SW480 (cell line): Measurements from ENCODE around the gene MAP2.
A peak's percentile ranks its signal among the peaks of the same experiment; 100 is the strongest.

ENCODE experiments used
- DNase-seq: peaks from one replicate; pipeline ENCODE4 v3.0.0-alpha.2; 2016; ENCODE audit warnings: low spot score

The MAP2 gene

DNA sequence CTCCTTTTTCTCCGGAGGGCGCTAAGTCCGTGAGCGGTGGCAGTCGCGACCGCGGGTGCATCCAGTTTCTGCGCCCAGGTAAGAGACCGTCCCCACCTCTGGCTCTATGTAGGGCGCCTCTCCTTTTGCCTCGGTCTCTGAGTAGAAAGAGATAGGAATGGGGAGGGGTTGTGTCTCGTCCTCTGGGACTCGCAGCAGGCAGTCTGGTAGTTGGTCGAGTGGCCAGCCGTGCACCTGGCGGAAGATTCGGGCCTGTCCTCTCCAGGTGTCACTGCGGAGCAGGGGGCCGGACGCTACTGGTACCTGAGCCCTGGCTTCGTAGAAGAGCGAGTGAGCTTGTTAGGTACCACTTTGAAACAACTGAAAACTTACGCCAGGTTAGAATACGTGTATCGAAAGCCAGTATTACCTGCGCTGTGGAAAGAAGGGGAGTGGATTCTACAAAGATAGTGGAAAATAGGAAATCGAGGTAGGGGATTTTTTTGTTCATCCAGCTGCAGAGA, 403 bp downstream of the MAP2 start:
- DNase-seq = peak; percentile 63

DNA sequence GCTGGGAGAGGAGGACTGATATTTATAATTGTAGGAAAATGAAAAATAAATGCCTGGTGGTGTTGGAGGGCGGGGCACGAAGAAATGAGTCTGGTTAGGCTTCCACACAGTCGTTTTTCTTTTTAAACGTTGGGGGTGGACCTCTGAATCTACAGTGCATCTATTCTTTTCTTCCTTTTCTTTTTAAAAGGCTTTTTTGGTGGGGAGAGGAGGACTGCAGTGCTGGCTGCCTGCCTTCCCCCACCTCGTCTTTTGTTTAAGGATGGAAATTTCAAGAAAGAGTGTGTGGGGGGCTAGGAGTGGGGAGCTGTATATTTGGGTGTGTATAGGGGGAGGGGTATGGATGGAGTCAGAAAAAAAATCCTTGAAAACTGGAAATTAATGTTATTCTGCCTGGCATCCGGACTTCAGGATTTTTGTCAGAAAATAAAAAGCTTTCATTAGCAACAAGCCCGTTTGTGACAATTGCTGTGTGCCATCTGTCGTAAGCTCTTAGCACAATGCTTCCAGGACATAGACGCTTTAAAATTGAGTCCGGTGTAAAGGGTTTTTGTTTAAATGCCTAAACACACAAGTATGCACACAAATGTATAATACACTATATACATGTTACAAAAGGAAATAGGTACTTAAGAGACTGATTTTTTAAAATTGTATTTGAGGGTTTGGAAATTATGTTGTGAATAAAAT, 1.1 kb downstream of the MAP2 start:
- DNase-seq = no peak

DNA sequence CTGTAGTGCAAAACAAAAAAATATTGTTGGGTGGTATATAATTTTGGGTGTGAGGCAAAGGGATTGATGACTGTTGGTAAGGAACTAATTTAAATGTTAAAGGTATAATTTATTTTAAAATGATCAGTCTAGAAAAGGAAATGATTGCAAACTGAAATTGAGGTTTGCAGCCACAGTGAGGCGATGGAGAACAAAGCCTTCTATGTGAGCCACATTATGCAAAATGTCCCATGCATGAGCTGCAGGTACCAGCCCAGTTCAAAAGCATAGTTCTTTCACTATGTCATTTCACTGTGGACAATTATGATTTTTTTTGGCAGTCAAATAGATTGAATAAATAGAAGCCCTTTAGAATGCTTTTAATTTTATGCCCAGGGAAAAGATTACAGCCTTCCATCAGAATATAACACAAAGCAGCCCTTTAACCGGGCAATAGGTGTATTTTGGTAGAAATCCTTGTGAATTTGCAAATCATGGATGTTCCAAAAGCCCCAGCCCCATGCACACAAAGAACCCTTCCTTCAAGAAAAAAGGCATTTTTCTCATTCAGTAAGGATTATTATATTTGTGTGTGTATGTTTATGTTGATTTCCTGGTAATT, 1.7 kb downstream of the MAP2 start:
- DNase-seq = peak; percentile 74

DNA sequence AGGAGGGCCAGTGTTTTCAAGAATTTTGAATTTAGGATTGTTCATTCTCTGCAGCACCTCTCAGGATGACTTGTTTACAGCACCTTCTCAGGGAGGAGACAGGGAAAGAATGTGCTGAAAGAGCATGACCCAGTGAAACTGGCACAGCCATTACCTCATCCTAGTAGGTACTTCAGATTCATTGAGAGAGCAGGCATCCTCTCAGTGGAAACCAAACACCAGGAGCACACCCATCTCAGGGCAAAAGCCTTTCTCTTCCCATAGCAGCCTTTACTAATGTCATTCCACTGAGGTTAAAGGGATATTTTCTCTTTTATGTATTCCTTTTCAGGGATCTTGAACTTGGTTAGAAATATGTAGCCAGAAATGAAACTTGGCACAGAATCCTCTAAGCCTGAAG, 2.6 kb downstream of the MAP2 start:
- peak; percentile 52 for DNase-seq

DNA sequence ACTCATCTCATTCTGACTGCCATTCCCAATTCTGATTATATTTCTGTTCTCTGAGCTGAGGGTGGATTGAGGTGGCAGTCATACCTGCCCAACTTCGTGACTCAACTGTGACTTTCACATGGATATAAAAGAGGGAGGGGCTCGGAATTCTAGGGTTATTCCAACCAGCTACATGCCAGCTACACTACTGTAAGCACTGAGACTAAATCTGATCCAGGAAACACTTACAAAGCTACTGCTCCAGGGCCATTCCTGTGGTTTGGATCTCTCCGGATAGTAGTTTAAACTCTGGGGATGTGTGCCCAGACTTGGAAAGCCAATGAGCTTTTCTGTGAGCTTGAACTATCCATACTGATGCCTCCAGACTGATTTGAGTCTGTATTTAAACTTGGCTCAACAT, 7.9 kb downstream of the MAP2 start:
- DNase-seq = peak; percentile 16

DNA sequence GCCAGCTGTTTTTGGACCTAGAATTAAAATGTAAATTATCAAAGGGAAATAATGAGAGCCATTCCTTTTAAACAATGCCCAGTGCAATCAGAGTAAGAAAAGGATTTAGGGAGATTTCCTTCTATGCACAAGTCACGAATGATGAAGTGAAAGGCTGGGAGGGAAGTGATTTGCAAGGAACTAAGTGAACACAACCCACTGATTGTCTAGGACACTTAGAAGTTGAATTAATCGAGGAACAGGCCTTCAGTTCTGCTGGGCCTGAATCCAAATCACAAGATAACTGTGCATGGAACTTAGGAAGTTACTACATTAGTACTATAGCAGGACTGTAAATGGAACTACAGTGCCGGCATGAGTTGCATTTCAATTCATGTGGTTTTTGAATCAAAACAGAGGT, 17.7 kb downstream of the MAP2 start:
- no peak for DNase-seq

DNA sequence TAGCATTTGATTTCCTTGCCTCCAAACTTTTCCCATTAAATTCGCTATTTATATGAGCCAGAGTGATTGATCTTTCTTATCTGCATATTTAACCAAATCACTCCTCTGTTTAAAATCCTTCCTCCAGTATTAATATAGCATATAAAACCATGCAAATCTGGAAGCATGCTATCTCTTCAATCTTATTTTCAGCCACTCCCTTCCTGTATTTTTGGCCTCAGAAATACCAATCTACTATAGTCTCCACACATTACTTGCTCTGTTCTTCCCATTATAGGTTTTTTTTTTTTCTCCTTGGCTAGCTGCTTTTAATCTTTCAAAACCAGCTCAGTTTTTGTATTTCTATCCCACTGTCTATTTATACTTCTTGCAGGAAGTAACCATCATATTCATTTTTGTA, 19.1 kb downstream of the MAP2 start:
- DNase-seq = no peak

DNA sequence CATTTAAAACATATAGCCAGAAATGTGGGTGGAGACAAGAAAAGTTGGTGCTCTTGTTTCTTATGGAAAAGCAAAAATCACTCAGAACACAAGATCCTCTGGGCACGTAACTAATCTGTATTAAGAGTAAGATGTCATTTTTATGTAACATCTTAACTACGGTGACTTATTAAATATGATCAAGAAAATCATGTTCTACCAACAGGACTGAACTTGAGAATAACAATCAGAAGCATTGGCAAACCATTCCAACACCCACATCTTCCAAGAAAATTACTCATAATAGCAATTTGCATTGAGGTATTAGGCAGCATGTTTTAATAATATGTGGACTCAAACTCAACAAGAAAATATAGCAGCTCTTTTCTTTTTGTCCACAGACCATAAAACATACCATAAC, 21.6 kb downstream of the MAP2 start:
- DNase-seq = no peak

DNA sequence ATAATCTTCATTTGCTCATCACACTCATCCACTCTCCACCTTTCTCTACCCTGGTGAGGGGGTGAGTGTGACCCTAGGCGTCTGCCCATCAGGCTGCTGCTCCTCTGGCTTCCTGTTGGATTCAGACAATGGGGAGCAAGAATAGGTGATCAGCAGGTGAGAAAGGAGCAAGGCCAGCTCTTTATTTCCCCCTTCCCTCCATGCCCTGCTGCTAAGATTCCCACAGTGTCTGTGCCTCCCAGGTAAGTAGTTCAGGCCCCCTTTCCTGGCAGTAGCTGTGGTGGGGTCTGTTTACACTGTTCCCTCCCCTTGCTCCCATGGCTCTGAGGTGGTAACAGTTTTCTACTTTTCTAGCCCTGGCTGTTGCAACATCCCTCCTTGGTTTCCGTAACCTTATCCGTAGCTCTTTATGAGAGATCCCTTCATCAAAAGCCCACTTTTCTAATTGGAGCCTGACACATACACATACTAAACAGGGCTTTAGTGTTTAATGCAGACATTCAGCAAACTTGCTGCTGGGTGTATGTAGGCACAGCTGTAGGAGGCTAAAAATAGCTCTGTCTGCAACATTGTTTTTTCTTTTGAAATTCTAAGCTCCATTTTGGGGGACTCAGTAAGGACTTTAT, 27.5 kb downstream of the MAP2 start:
- DNase-seq = no peak

DNA sequence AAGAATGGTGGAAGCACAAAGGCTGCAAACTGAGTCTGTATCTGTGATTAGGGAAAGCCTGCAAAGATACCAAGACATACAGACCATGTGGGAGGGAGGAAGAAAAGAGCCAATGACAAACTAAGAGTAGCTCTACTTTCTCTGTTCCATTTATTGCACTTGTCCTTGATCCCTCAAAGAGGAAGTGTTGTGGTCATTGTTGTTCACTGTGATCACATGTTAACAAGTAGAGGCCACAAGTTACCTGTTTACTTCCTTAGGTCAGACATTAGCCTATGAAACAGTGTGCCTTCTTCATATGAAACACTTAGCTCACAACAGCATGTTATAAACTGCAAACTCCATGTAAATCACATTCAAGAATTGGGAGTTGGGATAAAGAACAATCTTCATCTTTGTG, 32.6 kb downstream of the MAP2 start:
- no peak for DNase-seq

DNA sequence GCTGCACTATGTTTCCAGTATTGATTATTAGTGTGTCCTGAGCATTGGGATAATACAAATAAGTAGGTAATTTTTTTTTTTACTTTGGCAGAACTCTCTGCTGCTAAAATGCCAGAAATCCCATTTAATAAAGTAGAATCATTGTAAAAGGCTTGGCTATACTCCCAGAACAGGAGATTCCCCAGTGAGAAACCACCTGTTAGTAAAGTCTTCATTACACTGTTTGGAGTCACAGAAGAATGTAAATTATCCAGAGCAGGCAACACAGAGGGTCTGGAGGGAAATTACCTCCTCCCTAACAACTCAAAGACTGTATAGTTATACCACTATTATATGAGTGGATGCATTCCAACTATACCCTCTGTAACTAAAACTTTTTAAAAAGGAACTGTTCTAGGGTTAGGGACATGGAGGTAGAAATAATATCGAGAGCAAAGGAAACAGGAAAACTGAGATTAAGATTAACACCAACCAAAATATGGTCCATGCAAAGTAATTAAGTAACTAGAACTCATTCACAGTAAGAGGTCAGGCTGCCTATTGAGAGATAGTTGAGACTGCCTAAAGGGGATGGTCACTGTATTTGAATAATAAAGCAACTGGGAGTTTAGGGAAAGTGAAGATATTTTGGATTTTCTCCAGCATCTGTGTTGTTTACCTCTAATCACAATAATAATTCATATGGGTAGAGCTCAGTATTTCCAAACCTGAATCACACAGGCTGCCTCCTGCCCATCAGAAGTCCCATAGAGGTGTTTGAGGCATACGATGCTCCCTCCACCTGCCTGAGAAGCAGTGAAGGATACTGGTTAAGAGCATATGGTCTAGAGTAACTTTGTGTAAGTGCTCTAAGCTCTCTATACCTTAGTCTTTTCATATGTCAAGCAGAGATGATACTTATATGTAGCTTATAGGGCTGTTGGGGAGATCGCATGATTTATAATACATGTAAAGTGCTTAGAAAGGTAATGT, 34.4 kb downstream of the MAP2 start:
- no peak for DNase-seq

DNA sequence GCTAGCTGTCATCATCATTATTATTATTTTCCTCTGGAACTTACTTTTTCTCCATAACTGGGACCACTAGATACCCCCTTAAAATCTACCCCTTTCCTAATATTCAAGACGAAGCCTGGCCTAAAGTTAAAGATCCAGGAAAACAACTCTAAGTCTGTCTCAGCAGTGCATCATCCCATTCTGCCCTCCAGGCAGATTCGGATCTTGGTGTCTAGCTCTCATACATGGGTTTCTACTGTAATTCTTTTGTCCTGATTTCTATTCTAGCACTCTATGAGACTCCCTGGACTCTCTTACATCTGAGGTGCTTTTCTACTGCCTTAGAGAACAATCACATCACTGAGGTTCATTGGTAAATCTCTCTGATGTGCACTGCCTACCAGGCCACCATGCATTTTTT, 35.5 kb downstream of the MAP2 start:
- DNase-seq = no peak

DNA sequence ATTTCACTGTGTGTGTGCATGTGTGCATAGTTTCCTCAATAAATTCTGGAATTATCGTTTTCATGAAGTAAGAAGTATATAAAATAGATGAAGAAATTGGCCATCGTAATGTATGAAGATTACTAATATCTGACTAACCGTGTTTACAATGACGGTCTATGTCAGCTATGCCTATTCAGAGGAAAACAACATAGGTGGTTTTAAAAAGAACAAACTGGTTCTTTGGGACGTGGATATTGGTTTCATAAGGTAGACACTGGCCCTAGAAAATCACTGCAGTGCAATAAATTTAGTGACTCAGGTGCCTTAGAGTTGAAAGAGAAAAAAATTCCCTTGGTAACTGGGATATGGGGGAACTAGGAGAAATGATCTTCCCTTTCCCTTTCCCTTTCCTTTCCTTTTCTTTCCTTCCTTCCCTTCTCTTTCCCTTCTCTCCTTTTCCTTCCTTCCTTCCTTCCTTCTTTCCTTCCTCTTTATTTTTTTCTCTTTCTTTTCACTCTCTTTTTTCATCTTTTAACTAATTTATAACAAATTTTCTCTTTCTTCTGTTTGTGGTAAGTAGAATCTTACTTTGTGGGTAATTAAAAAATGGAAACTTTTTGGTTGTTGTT, 36.4 kb downstream of the MAP2 start:
- no peak for DNase-seq

DNA sequence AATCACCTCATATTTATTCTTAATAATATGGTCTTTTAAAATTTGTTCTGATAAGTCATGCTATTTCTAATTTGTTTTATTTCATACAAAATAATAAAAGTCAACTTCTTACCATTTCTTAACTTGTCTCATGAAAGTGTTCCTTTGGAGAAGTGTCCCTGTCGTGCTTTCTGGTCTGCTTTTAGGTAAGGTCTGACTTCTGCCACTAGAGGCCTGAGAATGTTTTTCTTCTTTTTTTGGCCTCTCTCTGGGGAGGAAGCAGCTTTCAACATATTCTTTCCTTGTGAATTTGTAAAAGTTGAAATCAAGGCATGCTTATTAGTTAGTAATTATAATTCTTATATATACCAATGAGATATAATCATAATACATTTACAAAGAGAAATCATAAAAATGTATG, 39.4 kb downstream of the MAP2 start:
- no peak for DNase-seq

DNA sequence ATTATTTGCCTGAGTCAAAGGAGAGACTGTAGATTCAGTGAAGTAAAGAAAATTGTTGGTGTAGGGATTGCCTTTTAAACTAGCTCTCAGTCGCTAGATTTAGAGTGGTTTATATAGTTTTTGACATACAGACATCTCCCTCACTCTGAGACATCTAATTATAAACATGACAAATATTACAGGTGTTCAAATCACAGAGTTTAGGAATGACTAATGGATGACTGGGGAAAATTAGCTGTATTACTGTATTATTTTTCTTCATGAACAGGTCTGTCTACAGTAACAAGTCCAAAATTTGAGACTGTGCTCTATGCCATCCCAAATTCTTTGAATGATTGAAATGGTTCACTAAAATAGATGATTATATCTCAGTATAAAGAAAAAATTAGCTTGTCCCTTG, 40.0 kb downstream of the MAP2 start:
- no peak for DNase-seq

DNA sequence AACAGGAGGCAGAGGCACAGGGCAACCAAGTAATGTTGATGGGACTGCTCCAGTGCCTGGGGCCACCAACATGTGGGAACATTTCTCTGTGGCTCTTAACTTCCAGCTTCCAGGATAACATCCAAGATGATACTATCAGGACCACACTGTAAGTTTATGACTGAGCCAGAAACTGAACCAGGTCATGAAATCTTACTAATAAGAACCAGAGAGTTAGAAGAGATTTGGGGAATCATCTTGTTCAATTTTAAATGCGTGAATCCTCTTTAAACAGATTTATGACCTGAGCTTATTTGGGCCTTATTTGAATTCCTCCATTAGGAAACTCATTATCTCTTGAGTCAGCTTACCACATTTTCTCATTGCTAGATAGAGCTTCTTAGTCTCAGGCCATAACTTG, 45.0 kb downstream of the MAP2 start:
- DNase-seq = no peak

DNA sequence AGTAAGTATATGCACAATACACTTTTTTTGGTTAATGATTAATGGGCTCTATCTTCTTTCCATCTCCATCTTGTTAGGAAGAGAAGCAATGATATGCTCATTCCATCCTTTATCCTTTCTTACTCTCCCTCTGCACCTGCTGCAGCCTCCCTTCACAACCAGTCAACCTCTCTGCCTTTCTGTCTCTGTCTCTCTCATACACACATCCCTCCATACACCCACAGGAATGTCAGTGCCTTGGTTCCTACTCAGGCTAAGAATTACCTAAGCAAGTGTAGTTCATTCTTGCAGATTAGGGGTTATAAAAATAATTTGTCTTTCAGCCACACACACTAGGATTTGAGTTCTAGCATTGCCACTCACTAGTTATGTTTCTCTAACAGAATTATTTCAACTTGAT, 45.6 kb downstream of the MAP2 start:
- DNase-seq = no peak

DNA sequence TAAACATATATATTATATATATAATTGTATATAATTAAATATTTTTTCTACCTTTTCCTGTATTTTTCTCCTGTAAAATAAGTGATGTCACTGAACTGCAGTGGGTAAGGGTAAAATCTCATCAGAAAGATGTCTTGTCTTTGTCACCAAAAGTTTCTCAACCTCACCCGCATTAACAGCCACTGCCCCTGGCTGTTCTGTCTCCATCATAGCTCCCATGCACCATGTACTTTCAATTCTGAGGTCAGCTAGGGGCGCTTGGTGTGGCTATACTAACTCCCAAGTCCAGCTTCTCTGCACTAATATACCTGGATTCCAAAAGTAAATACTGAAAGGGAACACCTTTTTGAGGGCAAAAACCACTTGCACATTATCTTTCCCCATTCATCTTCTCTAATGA, 46.6 kb downstream of the MAP2 start:
- no peak for DNase-seq

DNA sequence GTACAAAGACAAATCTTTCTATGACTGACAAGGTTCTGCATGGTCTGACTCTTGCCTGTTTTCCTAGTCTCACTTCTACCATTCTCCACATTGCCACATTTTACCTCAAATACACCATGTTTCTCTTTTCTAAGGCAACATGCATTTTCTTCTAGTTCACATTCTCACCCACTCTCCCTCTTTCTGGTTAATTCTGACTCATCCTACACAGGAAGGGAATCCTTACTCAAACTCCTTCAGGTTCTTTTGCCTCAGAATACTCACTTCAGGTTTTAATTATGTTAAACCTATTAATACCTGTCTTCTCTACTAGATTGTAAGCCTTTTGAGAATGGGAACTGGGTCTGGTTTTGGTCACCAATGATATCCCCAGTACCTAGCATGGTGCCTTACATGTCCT, 47.2 kb downstream of the MAP2 start:
- no peak for DNase-seq

DNA sequence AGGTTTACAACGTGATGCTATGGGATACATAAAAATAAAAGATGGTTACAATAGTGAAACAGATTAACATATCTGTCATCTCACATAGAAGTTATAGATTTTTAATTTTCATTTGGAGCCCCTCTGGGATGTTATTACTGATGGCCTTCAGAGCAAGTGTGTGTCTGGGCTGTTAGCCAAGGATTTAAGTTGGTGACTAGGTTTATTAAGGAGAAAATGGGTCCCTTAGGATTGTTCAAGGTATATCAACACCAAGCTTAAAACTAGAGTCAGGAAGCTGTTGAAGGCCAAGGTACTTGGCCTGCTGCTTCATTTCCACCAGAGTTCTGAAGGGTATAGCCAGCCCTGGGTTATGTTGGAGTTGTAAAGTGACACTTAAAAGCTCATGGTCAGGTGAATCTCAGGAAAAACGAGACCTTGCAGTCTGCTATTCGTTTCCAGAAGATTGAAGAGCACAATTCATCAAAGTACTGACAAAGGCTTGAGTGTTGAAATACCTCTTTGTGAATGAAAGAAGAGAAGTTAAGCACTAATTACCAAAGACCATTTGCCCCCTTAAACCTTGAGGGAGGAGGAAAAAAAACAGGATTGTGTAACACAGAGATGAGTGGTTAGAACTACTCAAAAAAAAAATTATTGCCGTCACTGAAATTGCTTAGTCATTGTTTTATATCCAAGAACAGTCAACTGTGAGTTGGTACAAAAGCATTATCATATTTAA, 48.4 kb downstream of the MAP2 start:
- no peak for DNase-seq

DNA sequence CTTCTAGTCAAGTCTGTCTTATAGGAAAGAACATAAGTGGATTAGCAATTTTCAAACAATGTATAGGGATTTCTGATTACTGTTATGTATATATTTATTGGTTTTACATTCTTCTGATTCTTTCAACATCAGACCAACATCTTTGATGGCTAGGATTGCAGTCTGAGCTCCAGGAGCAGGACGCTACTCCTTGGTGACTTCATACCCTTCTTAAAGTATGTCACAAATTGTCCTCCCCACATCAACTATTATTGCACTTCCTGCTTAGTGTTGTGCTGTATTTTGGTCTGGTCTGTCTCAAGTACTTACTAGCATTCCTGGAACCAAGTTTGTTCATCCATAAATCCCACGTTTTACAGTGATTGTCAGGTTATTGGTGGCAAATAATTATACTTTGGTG, 49.0 kb downstream of the MAP2 start:
- no peak for DNase-seq
